ENCODE data around the gene TMCO6.
"Not testable (repeated sequence)": the region's sequence is repeated elsewhere in the genome, so short reads cannot be mapped to it uniquely, and the experiment has no call there.

TMCO6 gene

GRCh38 chr5:140598836-140599235 lies 40.4 kb upstream of the TMCO6 start:
- DNase-seq (ENCODE audit: extremely low read depth, low read depth): no peak
- TF ChIP-seq CTCF (IDR thresholded peaks at IDR 0.05; ENCODE audit: low read depth, low read length): no peak

DNA sequence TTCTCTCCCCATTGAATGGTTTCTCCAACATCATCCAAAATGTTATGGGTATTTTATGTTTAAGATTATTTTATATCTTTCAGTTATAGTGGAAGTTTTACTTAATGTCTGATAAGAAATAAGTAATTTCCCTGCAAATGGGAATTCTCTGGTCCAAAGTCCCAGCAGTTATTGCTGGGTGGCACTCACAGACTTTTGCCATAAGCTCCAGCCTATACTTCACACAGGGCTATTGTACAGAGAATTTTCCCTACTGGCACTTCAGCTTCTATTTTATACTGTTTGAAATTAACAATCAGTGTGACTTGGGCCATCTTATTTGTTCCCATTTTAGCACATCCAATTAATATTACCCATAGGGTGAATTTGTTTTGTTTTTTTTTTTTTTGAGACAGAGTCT lies 39.2 kb upstream of the TMCO6 start:
- DNase-seq (ENCODE audit: extremely low read depth, low read depth): no peak
- no peak for TF ChIP-seq CTCF (IDR thresholded peaks at IDR 0.05; ENCODE audit: low read depth, low read length)

DNA sequence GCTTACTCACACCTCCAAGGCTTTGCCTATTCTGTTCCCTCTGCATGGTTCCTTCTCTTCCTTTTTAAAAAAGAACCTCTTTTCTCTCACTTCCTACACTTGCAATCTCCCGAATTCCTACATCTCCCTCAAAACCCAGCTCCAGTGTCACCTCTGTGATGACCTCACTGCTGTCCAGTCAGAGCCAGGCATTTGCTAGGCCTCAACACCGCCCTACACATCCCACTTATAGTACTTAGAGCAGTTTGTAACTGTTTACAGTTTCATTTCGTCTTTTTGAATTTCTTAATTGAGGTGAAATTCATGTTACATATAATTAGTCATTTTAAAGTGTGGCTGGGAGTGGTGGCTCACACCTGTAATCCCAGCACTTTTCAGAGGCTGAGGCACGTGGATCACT lies 37.1 kb upstream of the TMCO6 start:
- TF ChIP-seq CTCF (IDR thresholded peaks at IDR 0.05; ENCODE audit: low read depth, low read length): no peak
- DNase-seq (ENCODE audit: extremely low read depth, low read depth): no peak

DNA sequence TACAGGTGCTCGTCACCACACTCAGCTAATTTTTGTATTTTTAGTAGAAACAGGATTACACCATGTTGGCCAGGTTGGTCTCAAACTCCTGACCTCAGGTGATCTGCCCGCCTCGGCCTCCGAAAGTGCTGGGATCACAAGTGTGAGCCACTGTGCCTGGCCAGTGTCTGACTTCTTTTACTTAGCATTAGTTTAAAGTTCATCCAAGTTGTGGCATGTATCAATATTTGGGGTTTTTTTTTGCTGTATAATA lies 35.9 kb upstream of the TMCO6 start:
- DNase-seq (ENCODE audit: extremely low read depth, low read depth): not testable (repeated sequence)

DNA sequence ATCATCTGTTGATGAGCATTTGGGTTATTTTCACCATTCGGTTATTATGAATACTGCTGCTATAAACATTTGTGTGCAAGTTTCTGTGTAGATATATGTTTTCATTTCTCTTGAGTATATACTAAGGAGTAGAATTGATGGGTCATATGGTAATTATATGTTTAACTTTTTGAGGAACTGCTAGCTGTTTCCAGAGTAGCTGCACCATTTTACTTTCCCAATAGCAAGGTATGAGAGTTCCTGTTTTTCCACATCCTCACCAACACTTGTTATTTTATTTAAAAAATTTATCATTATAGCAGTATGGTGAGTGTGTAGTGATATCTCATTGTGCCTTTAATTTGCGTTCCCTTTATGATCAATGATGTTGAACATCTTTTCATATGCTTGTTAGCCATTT lies 35.5 kb upstream of the TMCO6 start:
- DNase-seq (ENCODE audit: extremely low read depth, low read depth): no peak
- TF ChIP-seq CTCF (IDR thresholded peaks at IDR 0.05; ENCODE audit: low read depth, low read length): no peak

- no peak for DNase-seq (ENCODE audit: extremely low read depth, low read depth)
- TF ChIP-seq CTCF (IDR thresholded peaks at IDR 0.05; ENCODE audit: low read depth, low read length): no peak
These were observed 33.4 kb upstream of the TMCO6 start for GRCh38 chr5:140605879-140606278.

- TF ChIP-seq CTCF (IDR thresholded peaks at IDR 0.05; ENCODE audit: low read depth, low read length): no peak
- DNase-seq (ENCODE audit: extremely low read depth, low read depth): no peak
These were observed 32.2 kb upstream of the TMCO6 start for GRCh38 chr5:140607031-140607430.

- no peak for TF ChIP-seq CTCF (IDR thresholded peaks at IDR 0.05; ENCODE audit: low read depth, low read length)
- DNase-seq (ENCODE audit: extremely low read depth, low read depth): no peak
These were observed 30.5 kb upstream of the TMCO6 start for GRCh38 chr5:140608722-140609121.

Data from AG09319 (cell line).